Lung (tissue), 12 donors: Measurements from ENCODE around the gene TNFSF4. TPM values are rescaled to one million over a fixed set of nuclear protein-coding genes. Genes with fewer than 3 reads are reported as not detected.
A peak's percentile ranks its signal among the peaks of the same experiment; 100 is the strongest.

ENCODE experiments used
- ATAC-seq: fragments of 200-7000 bp; cut with Tn5 transposase; one replicate; pipeline ENCODE4 v1.9.1; 2020; ENCODE audit warnings: moderate number of reproducible peaks; ENCODE audit not compliant: insufficient read depth, low FRiP score
- DNase-seq, 3 donors: peaks; one replicate each; pipeline ENCODE4 v3.0.0-alpha.2; 2013 to 2017
- H3K27ac ChIP-seq, 2 donors: one replicate each; pipeline ENCODE4 v1.5.1; 2013; ENCODE audit warnings: mild to moderate bottlenecking in 2 of 2, moderate library complexity in 2 of 2, control low read depth in 1 of 2, inconsistent platforms in 1 of 2, low read depth in 1 of 2, low read length in 1 of 2
- H3K27me3 ChIP-seq, 3 donors: one replicate each; pipeline ENCODE4 v1.5.1; 2013; ENCODE audit warnings: low read length in 2 of 3; ENCODE audit not compliant: control insufficient read depth in 3 of 3, insufficient read depth in 3 of 3
- H3K36me3 ChIP-seq, 4 donors: one replicate each; pipeline ENCODE4 v1.5.1; 2013; ENCODE audit warnings: low read length in 4 of 4, mild to moderate bottlenecking in 1 of 4, moderate library complexity in 1 of 4; ENCODE audit not compliant: control insufficient read depth in 4 of 4, insufficient read depth in 4 of 4
- H3K4me1 ChIP-seq, 5 donors: one replicate each; pipeline ENCODE4 v1.5.1; 2013; ENCODE audit warnings: low read length in 5 of 5, mild to moderate bottlenecking in 2 of 5, moderate library complexity in 1 of 5; ENCODE audit not compliant: control insufficient read depth in 5 of 5, insufficient read depth in 5 of 5
- H3K4me3 ChIP-seq: one replicate; pipeline ENCODE4 v1.5.1; 2013; ENCODE audit warnings: mild to moderate bottlenecking, control low read depth, moderate library complexity
- H3K9ac ChIP-seq, 2 donors: one replicate each; pipeline ENCODE4 v1.5.1; 2013; ENCODE audit warnings: low read length in 2 of 2, control low read depth in 1 of 2; ENCODE audit not compliant: insufficient read depth in 1 of 2
- H3K9me3 ChIP-seq, 4 donors: one replicate each; pipeline ENCODE4 v1.5.1; 2013; ENCODE audit warnings: low read length in 3 of 4, mild to moderate bottlenecking in 1 of 4, moderate library complexity in 1 of 4; ENCODE audit not compliant: control insufficient read depth in 4 of 4, insufficient read depth in 3 of 4
- WGBS, 2 donors: extraction: QIAGEN DNeasy Blood & Tissue Kit; methylation state at CpG; one replicate each; pipeline ENCODE4 v1.1.7; 2013; 5-methylcytosine and 5-hydroxymethylcytosine counted together
- polyA plus RNA-seq, 2 donors: library from polyadenylated mRNA; stranded (reverse); fragments of 200-250 nt; gene quantifications; one replicate each; pipeline ENCODE4 v1.2.1, GENCODE V29; 2013
- total RNA-seq, 2 donors: library from RNA; depleted of rRNA in 1 of 2; stranded (reverse); fragments of >200 nt in 1 of 2; gene quantifications; one replicate each; pipeline ENCODE4 v1.2.1, GENCODE V29; 2014 to 2021
- TF ChIP-seq, protein P1 (sequence below): IDR thresholded peaks from 2 replicates; pipeline ENCODE4 v1.5.1; 2012; ENCODE audit warnings: mild to moderate bottlenecking; ENCODE audit errors: control extremely low read depth, extremely low read depth
- donor health status: control.
- donor health status: control.
- donor health status: Bipolar disorder and iron deficiency.
- donor health status: healthy.
- donor health status: DM: yes; HTN: yes; CAD: no.

TNFSF4 gene
- total and polyA plus RNA-seq, 4 donors = 0.59 to 2.5 (median 1.1) TPM

DNA sequence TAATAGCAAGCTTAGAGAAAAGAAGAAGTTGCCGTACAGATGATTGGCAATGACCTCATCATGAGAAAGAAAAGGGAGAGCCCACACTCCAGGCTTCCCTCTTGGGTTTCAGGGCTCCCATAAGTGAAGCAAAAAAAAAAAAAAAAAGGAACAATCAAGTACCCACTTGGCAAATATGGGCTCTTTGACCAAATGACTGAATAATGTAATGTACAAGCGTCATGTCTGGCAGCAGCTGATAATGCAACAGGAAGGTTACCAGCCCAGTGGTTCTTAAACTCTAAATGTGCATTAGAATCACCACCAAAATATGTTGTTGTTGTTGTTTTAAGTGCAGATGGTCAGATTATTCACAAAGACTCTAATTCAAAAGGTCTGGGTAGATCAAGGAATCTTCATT lies 13.5 kb downstream of the TNFSF4 start:
- H3K4me3 ChIP-seq = no peak overlapping the region
- peaks cover 0 to 10% (median 5%) of the 10 kb centered on the region in 5 donors for H3K4me1 ChIP-seq
- no peak overlapping the region for H3K9ac ChIP-seq
- no peak overlapping the region for H3K27ac ChIP-seq
- no peaks in the 10 kb centered on the region for H3K9me3 ChIP-seq
- DNase-seq (no peak), ATAC-seq (no peak)
- no peaks in the 10 kb centered on the region for H3K27me3 ChIP-seq
- TF ChIP-seq, protein P1, sequence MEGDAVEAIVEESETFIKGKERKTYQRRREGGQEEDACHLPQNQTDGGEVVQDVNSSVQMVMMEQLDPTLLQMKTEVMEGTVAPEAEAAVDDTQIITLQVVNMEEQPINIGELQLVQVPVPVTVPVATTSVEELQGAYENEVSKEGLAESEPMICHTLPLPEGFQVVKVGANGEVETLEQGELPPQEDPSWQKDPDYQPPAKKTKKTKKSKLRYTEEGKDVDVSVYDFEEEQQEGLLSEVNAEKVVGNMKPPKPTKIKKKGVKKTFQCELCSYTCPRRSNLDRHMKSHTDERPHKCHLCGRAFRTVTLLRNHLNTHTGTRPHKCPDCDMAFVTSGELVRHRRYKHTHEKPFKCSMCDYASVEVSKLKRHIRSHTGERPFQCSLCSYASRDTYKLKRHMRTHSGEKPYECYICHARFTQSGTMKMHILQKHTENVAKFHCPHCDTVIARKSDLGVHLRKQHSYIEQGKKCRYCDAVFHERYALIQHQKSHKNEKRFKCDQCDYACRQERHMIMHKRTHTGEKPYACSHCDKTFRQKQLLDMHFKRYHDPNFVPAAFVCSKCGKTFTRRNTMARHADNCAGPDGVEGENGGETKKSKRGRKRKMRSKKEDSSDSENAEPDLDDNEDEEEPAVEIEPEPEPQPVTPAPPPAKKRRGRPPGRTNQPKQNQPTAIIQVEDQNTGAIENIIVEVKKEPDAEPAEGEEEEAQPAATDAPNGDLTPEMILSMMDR = no peak
- WGBS, 2 donors = 22 to 47% methylated on average over 2 of the region's 2 CpGs
- no peaks in the 10 kb centered on the region for H3K36me3 ChIP-seq

DNA sequence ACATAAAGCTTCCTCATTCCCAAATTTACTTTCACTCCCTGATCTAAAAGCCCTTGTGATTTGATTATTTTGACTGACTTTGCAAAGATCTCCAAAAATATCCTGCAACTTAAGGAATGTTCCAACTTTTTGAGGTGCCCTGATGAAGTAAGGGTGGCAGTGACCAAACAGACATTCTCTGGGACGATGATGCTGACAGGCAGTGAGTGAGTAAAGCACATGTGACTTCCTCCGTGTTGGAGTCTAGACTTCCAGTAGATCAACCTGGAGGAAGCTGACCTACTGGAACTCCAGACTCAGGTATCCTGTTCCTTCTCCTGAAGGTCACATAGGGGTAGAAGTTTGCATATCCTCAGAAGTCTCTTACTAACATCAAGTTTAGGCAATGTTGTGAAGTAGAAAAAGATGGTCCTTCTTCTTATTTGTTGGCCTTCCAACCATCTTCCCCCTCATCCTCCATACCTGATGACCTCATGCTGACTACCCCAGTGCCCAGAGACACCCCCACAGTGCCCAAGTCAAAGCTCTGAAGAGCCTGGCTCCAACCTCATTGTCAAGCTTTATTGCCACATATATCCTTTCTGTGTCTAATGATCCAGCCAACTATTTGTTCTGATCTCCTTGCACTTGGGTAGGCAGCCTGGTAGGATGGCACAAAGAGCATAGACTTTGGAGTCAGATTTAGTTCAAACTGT lies 16.0 kb downstream of the TNFSF4 start:
- H3K4me1 ChIP-seq = peaks cover 0 to 10% (median 5%) of the 10 kb centered on the region in 5 donors
- no peak overlapping the region for H3K4me3 ChIP-seq
- peak overlapping the region in 1 of 2 donors; percentile 83 for H3K27ac ChIP-seq
- no peak for DNase-seq
- 23 to 25% methylated on average over 2 of the region's 2 CpGs for WGBS, 2 donors
- H3K36me3 ChIP-seq = no peaks in the 10 kb centered on the region
- TF ChIP-seq, protein P1 = no peak
- no peak for ATAC-seq
- no peak overlapping the region for H3K9ac ChIP-seq
- no peaks in the 10 kb centered on the region for H3K9me3 ChIP-seq
- no peaks in the 10 kb centered on the region for H3K27me3 ChIP-seq

DNA sequence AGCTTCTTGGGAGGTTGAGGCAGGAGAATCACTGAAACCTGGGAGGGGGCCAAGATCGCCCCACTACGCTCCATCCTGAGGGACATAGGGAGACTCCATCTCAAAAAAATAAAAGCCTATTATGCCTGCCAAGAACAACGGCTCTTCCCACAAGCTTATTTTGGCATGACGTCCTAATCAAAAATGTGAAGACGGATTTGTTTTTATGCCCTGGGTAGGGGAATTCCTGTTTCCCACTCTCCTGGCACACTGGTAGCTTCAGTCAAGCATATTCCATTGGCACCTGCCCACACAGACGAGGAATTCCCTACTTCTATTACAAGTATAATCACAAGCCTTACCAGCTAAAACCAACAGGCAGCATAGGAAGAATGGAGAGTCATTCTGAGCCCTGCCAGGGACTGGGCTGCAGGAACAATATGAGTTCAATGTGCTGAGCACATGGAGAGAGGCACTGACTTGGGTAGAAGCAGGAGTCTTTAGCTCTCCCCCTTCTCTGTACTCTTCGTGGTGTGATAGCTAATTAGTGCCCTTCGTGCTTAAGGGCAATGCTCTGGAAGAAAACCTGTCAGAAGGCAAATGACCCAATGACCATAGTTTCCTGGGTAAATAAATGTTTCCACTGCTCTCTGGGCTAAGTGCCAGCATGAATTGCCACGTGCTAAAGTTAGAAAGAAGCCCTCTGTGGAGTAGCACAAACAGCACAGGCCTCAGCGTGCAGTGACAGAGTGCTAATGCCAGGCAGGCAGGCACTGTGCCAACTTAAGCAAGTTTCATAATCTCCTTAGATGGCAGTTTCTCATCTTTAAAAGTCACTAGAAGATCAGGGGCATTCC lies 16.8 kb downstream of the TNFSF4 start:
- no peak overlapping the region for H3K9ac ChIP-seq

More for the DNA sequence above, 16.8 kb downstream of the TNFSF4 start:
- H3K4me1 ChIP-seq = peaks cover 0 to 10% (median 5%) of the 10 kb centered on the region in 5 donors
- peak overlapping the region; percentile 79 to 83 for H3K27ac ChIP-seq
- no peak overlapping the region for H3K4me3 ChIP-seq
- WGBS, 2 donors = 26 to 42% methylated on average over 10 of the region's 10 CpGs
- no peaks in the 10 kb centered on the region for H3K9me3 ChIP-seq
- DNase-seq (peak; percentile 74 to 89 (median 86)), ATAC-seq (peak; percentile 72)
- TF ChIP-seq, protein P1 = no peak
- H3K36me3 ChIP-seq = no peaks in the 10 kb centered on the region
- H3K27me3 ChIP-seq = no peaks in the 10 kb centered on the region
